Measurements from ENCODE around the gene ANK3.

The ANK3 gene

GRCh38 chr10:60313589-60313952 lies 76.1 kb downstream of the ANK3 start:
- TF ChIP-seq CTCF (conservative IDR thresholded peaks at IDR 0.05; ENCODE audit: low read depth, low read length): no peak
- DNase-seq (ENCODE audit: low read depth): no peak

GRCh38 chr10:60312818-60313588 lies 76.7 kb downstream of the ANK3 start:
- DNase-seq (ENCODE audit: low read depth): no peak
- H3K4me3 ChIP-seq (ENCODE audit: low read length): no peak overlapping the region
- TF ChIP-seq CTCF (conservative IDR thresholded peaks at IDR 0.05; ENCODE audit: low read depth, low read length): no peak

More at GRCh38 chr10:60313589-60313952, 76.1 kb downstream of the ANK3 start:
- H3K4me3 ChIP-seq (ENCODE audit: low read length): no peak overlapping the region

GRCh38 chr10:60311821-60312220 lies 77.9 kb downstream of the ANK3 start:
- no peak overlapping the region for H3K4me3 ChIP-seq (ENCODE audit: low read length)
- DNase-seq (ENCODE audit: low read depth): no peak
- TF ChIP-seq CTCF (conservative IDR thresholded peaks at IDR 0.05; ENCODE audit: low read depth, low read length): no peak

- no peak overlapping the region for H3K4me3 ChIP-seq (ENCODE audit: low read length)
- no peak for DNase-seq (ENCODE audit: low read depth)
- TF ChIP-seq CTCF (conservative IDR thresholded peaks at IDR 0.05; ENCODE audit: low read depth, low read length): no peak
These were observed 78.9 kb downstream of the ANK3 start for GRCh38 chr10:60310740-60311139.

- H3K4me3 ChIP-seq (ENCODE audit: low read length): no peak overlapping the region
- TF ChIP-seq CTCF (conservative IDR thresholded peaks at IDR 0.05; ENCODE audit: low read depth, low read length): no peak
- no peak for DNase-seq (ENCODE audit: low read depth)
These were observed 79.8 kb downstream of the ANK3 start for GRCh38 chr10:60309891-60310290.

- DNase-seq (ENCODE audit: low read depth): no peak
- no peak for TF ChIP-seq CTCF (conservative IDR thresholded peaks at IDR 0.05; ENCODE audit: low read depth, low read length)
- H3K4me3 ChIP-seq (ENCODE audit: low read length): no peak overlapping the region
These were observed 80.3 kb downstream of the ANK3 start for GRCh38 chr10:60309371-60309770.

- DNase-seq (ENCODE audit: low read depth): no peak
- TF ChIP-seq CTCF (conservative IDR thresholded peaks at IDR 0.05; ENCODE audit: low read depth, low read length): no peak
- H3K4me3 ChIP-seq (ENCODE audit: low read length): no peak overlapping the region
These were observed 84.2 kb downstream of the ANK3 start for GRCh38 chr10:60305380-60305892.
